ENCODE results near the gene ATF2. TPM values are rescaled to one million over a fixed set of nuclear protein-coding genes. Genes with fewer than 3 reads are reported as not detected.

Gene ATF2
- total RNA-seq, 2 experiments from 2014 or later, result 52.2 to 67.5 TPM

GRCh38 chr2:175166216-175166824 lies 1.7 kb downstream of the ATF2 start:
- no peak overlapping the region for H3K27ac Mint-ChIP-seq
- ChIA-PET POLR2A (interaction anchor here (1.1 to 1.2 kb wide), 2 partner anchors 14 to 30 kb away, joined by 3 read pairs; no protein-coding TSS in a partner anchor), CTCF (interaction anchor here (1.3 to 1.9 kb wide), 4 partner anchors 13 to 29 kb away, joined by 3 to 9 read pairs (median 4); no protein-coding TSS in a partner anchor)
- ATAC-seq, result no peak
- intact Hi-C loops (cut with DNase I, micrococcal nuclease), result loop anchor here (5.0 kb wide), 7 partner anchors 389 to 919 kb away; partner anchors contain the start of genes GPR155 (in 1 of the 2), LNPK (in 1 of the 2), OLA1 (in 1 of the 2) and WIPF1 (in 1 of the 2)
- H3K27me3 Mint-ChIP-seq, result no peaks in the 10 kb centered on the region
- DNase-seq, result no peak
- peaks cover 44% of the 10 kb centered on the region for H3K4me1 Mint-ChIP-seq
- peak overlapping the region; percentile 95 for H3K4me3 Mint-ChIP-seq
- H3K9me3 Mint-ChIP-seq (ENCODE audit: low read depth), result no peaks in the 10 kb centered on the region
- H3K36me3 Mint-ChIP-seq (ENCODE audit: low read depth), result peaks cover 13% of the 10 kb centered on the region

GRCh38 chr2:175164235-175164634 lies 3.8 kb downstream of the ATF2 start:
- DNase-seq, result no peak

GRCh38 chr2:175158894-175159293 lies 9.1 kb downstream of the ATF2 start:
- no peak overlapping the region for H3K4me3 Mint-ChIP-seq
- DNase-seq (no peak), ATAC-seq (no peak)
- peaks cover 36% of the 10 kb centered on the region for H3K4me1 Mint-ChIP-seq
- intact Hi-C loops (cut with DNase I, micrococcal nuclease), result no loop called here
- POLR2A ChIA-PET, result no interaction called here
- H3K27ac Mint-ChIP-seq, result no peak overlapping the region
- CTCF ChIA-PET, result no interaction called here
- peaks cover 22% of the 10 kb centered on the region for H3K36me3 Mint-ChIP-seq (ENCODE audit: low read depth)
- no peaks in the 10 kb centered on the region for H3K9me3 Mint-ChIP-seq (ENCODE audit: low read depth)
- H3K27me3 Mint-ChIP-seq, result no peaks in the 10 kb centered on the region

More at GRCh38 chr2:175164235-175164634, 3.8 kb downstream of the ATF2 start:
- no peaks in the 10 kb centered on the region for H3K9me3 Mint-ChIP-seq (ENCODE audit: low read depth)
- peaks cover 11% of the 10 kb centered on the region for H3K36me3 Mint-ChIP-seq (ENCODE audit: low read depth)
- no peak overlapping the region for H3K27ac Mint-ChIP-seq
- no peaks in the 10 kb centered on the region for H3K27me3 Mint-ChIP-seq
- ChIA-PET CTCF (no interaction called here), POLR2A (no interaction called here)
- peaks cover 36% of the 10 kb centered on the region for H3K4me1 Mint-ChIP-seq
- intact Hi-C loops (cut with DNase I, micrococcal nuclease), result no loop called here
- no peak overlapping the region for H3K4me3 Mint-ChIP-seq
- no peak for ATAC-seq

GRCh38 chr2:175156534-175156933 lies 11.5 kb downstream of the ATF2 start:
- POLR2A ChIA-PET, result interaction anchor here (1.2 kb wide), 1 partner anchor 12 kb away, joined by 3 read pairs; no protein-coding TSS in a partner anchor
- Mint-ChIP-seq H3K9me3 (ENCODE audit: low read depth) (no peaks in the 10 kb centered on the region), H3K4me1 (peaks cover 43% of the 10 kb centered on the region), H3K36me3 (ENCODE audit: low read depth) (peaks cover 13% of the 10 kb centered on the region), H3K27ac (no peak overlapping the region), H3K4me3 (no peak overlapping the region), H3K27me3 (no peaks in the 10 kb centered on the region)
- intact Hi-C loops (cut with DNase I, micrococcal nuclease), result no loop called here
- no peak for ATAC-seq
- DNase-seq, result no peak
- CTCF ChIA-PET, result interaction anchor here (0.6 kb wide), 1 partner anchor 12 kb away, joined by 4 read pairs; no protein-coding TSS in a partner anchor

- ChIA-PET POLR2A (no interaction called here), CTCF (no interaction called here)
- Mint-ChIP-seq H3K4me3 (no peak overlapping the region), H3K27ac (peak overlapping the region; percentile 62), H3K27me3 (no peaks in the 10 kb centered on the region), H3K9me3 (ENCODE audit: low read depth) (no peaks in the 10 kb centered on the region), H3K36me3 (ENCODE audit: low read depth) (peaks cover 13% of the 10 kb centered on the region), H3K4me1 (peaks cover 40% of the 10 kb centered on the region)
- DNase-seq, result no peak
- ATAC-seq, result peak; percentile 82
- intact Hi-C loops (cut with DNase I, micrococcal nuclease), result loop anchor here (1.0 to 2.0 kb wide), 2 partner anchors 14 kb away; partner anchors contain the start of gene ATF2 (in 2 of the 2)
Observed at GRCh38 chr2:175154661-175155082, 13.3 kb downstream of the ATF2 start.

GRCh38 chr2:175152242-175152641 lies 15.8 kb downstream of the ATF2 start:
- peak; percentile 57 for ATAC-seq
- POLR2A ChIA-PET, result interaction anchor here (0.6 to 0.9 kb wide), 3 partner anchors 10 to 16 kb away, joined by 3 read pairs; partner anchors contain the start of gene ATF2
- no peak for DNase-seq
- CTCF ChIA-PET, result interaction anchor here (0.6 to 1.3 kb wide), 3 partner anchors 10 to 26 kb away, joined by 3 read pairs; no protein-coding TSS in a partner anchor
- H3K27me3 Mint-ChIP-seq, result no peaks in the 10 kb centered on the region
- H3K36me3 Mint-ChIP-seq (ENCODE audit: low read depth), result peaks cover 24% of the 10 kb centered on the region
- no peaks in the 10 kb centered on the region for H3K9me3 Mint-ChIP-seq (ENCODE audit: low read depth)
- H3K27ac Mint-ChIP-seq, result peak overlapping the region; percentile 25
- no peak overlapping the region for H3K4me3 Mint-ChIP-seq
- H3K4me1 Mint-ChIP-seq, result peaks cover 56% of the 10 kb centered on the region
- intact Hi-C loops (cut with DNase I, micrococcal nuclease), result no loop called here

- Mint-ChIP-seq H3K36me3 (ENCODE audit: low read depth) (peaks cover 20% of the 10 kb centered on the region), H3K9me3 (ENCODE audit: low read depth) (no peaks in the 10 kb centered on the region), H3K27ac (peak overlapping the region; percentile 25), H3K27me3 (no peaks in the 10 kb centered on the region), H3K4me1 (peaks cover 52% of the 10 kb centered on the region), H3K4me3 (no peak overlapping the region)
- intact Hi-C loops (cut with DNase I, micrococcal nuclease), result no loop called here
- no peak for DNase-seq
- ATAC-seq, result no peak
- POLR2A ChIA-PET, result interaction anchor here (0.6 kb wide), 1 partner anchor 9 kb away, joined by 3 read pairs; no protein-coding TSS in a partner anchor
- CTCF ChIA-PET, result interaction anchor here (0.8 to 1.3 kb wide), 2 partner anchors 11 to 27 kb away, joined by 3 read pairs; no protein-coding TSS in a partner anchor
Observed at GRCh38 chr2:175151791-175152190, 16.2 kb downstream of the ATF2 start.

GRCh38 chr2:175147186-175147585 lies 20.8 kb downstream of the ATF2 start:
- Mint-ChIP-seq H3K27me3 (no peaks in the 10 kb centered on the region), H3K4me1 (peaks cover 33% of the 10 kb centered on the region), H3K27ac (no peak overlapping the region), H3K36me3 (ENCODE audit: low read depth) (peaks cover 27% of the 10 kb centered on the region), H3K4me3 (no peak overlapping the region), H3K9me3 (ENCODE audit: low read depth) (no peaks in the 10 kb centered on the region)
- ChIA-PET POLR2A (no interaction called here), CTCF (no interaction called here)
- intact Hi-C loops (cut with DNase I, micrococcal nuclease), result no loop called here
- no peak for DNase-seq
- ATAC-seq, result no peak

- ChIA-PET CTCF (no interaction called here), POLR2A (no interaction called here)
- Mint-ChIP-seq H3K9me3 (ENCODE audit: low read depth) (no peaks in the 10 kb centered on the region), H3K4me1 (peaks cover 27% of the 10 kb centered on the region), H3K4me3 (no peak overlapping the region), H3K27me3 (no peaks in the 10 kb centered on the region), H3K36me3 (ENCODE audit: low read depth) (peaks cover 22% of the 10 kb centered on the region), H3K27ac (no peak overlapping the region)
- DNase-seq (no peak), ATAC-seq (no peak)
- intact Hi-C loops (cut with DNase I, micrococcal nuclease), result no loop called here
Observed at GRCh38 chr2:175143678-175144077, 24.3 kb downstream of the ATF2 start.

- CTCF ChIA-PET, result no interaction called here
- no peaks in the 10 kb centered on the region for H3K9me3 Mint-ChIP-seq (ENCODE audit: low read depth)
Observed at GRCh38 chr2:175143191-175143590, 24.8 kb downstream of the ATF2 start.

GRCh38 chr2:175140332-175140731 lies 27.7 kb downstream of the ATF2 start:
- intact Hi-C loops (cut with DNase I, micrococcal nuclease), result no loop called here
- H3K36me3 Mint-ChIP-seq (ENCODE audit: low read depth), result peaks cover 27% of the 10 kb centered on the region
- peaks cover 37% of the 10 kb centered on the region for H3K4me1 Mint-ChIP-seq
- no peak overlapping the region for H3K4me3 Mint-ChIP-seq
- ATAC-seq, result no peak
- H3K9me3 Mint-ChIP-seq (ENCODE audit: low read depth), result no peaks in the 10 kb centered on the region
- no peak overlapping the region for H3K27ac Mint-ChIP-seq
- POLR2A ChIA-PET, result no interaction called here
- no peaks in the 10 kb centered on the region for H3K27me3 Mint-ChIP-seq
- CTCF ChIA-PET, result interaction anchor here (5.6 kb wide), 1 partner anchor 15 kb away, joined by 21 read pairs; no protein-coding TSS in a partner anchor
- no peak for DNase-seq

More at GRCh38 chr2:175143191-175143590, 24.8 kb downstream of the ATF2 start:
- intact Hi-C loops (cut with DNase I, micrococcal nuclease), result no loop called here
- H3K27me3 Mint-ChIP-seq, result no peaks in the 10 kb centered on the region
- peaks cover 26% of the 10 kb centered on the region for H3K4me1 Mint-ChIP-seq
- no peak for ATAC-seq
- DNase-seq, result no peak
- no peak overlapping the region for H3K4me3 Mint-ChIP-seq
- POLR2A ChIA-PET, result no interaction called here
- H3K27ac Mint-ChIP-seq, result no peak overlapping the region
- H3K36me3 Mint-ChIP-seq (ENCODE audit: low read depth), result peaks cover 20% of the 10 kb centered on the region

GRCh38 chr2:175137793-175138192 lies 30.2 kb downstream of the ATF2 start:
- CTCF ChIA-PET, result interaction anchor here (1.3 to 5.6 kb wide), 5 partner anchors 12 to 57 kb away, joined by 3 to 21 read pairs (median 4); no protein-coding TSS in a partner anchor
- H3K36me3 Mint-ChIP-seq (ENCODE audit: low read depth), result peaks cover 19% of the 10 kb centered on the region

More at GRCh38 chr2:175137793-175138192, 30.2 kb downstream of the ATF2 start:
- Mint-ChIP-seq H3K27me3 (no peaks in the 10 kb centered on the region), H3K27ac (no peak overlapping the region), H3K9me3 (ENCODE audit: low read depth) (no peaks in the 10 kb centered on the region), H3K4me3 (no peak overlapping the region), H3K4me1 (peaks cover 35% of the 10 kb centered on the region)
- ATAC-seq (no peak), DNase-seq (no peak)
- intact Hi-C loops (cut with DNase I, micrococcal nuclease), result loop anchor here in 1 of 2 experiments (2.0 kb wide), 1 partner anchor 19 kb away; no protein-coding TSS in a partner anchor
- POLR2A ChIA-PET, result no interaction called here
